ENCODE data around the gene GPR25. TPM values are rescaled to one million over a fixed set of nuclear protein-coding genes. Genes with fewer than 3 reads are reported as not detected.

Gene GPR25
- total and polyA plus RNA-seq, 10 donors = 0.09 to 3.6 (median 0.55) TPM; not detected in 2

- Histone ChIP-seq H3K4me3 (no peak overlapping the region), H3K4me1 (peaks cover 0 to 50% (median 11%) of the 10 kb centered on the region in 6 donors), H3K27ac (peak overlapping the region in 2 of 8 donors; percentile 21 to 37), H3K9me3 (no peaks in the 10 kb centered on the region), H3K36me3 (no peaks in the 10 kb centered on the region), H3K27me3 (replicated peaks in 1 of 7) (peaks cover 0 to 2% (median 0%) of the 10 kb centered on the region in 7 donors)
- 57 to 75% (median 67%) methylated on average over 5 of the region's 5 CpGs for WGBS, 5 donors
- peak; percentile 34 for DNase-seq
- TF ChIP-seq CTCF (IDR thresholded peaks at IDR 0.05 in 8 of 11, conservative IDR thresholded peaks at IDR 0.05 in 3 of 11) (no peak), POLR2A (IDR thresholded peaks at IDR 0.05) (no peak), POLR2AphosphoS5 (IDR thresholded peaks at IDR 0.05) (no peak)
- intact Hi-C loops (cut with DNase I; ENCODE audit: low total_unique reads) = no loop called here
These were observed 34.9 kb downstream of the GPR25 start for GRCh38 chr1:200907611-200908097.

GRCh38 chr1:200908191-200908868 lies 35.5 kb downstream of the GPR25 start:
- H3K36me3 ChIP-seq = no peaks in the 10 kb centered on the region
- 80 to 90% (median 84%) methylated on average over 6 of the region's 6 CpGs for WGBS, 5 donors
- H3K27me3 ChIP-seq (replicated peaks in 1 of 7) = no peaks in the 10 kb centered on the region
- H3K4me1 ChIP-seq = peaks cover 0 to 44% (median 8%) of the 10 kb centered on the region in 6 donors
- H3K27ac ChIP-seq = peak overlapping the region in 1 of 8 donors; percentile 37
- H3K9me3 ChIP-seq = no peaks in the 10 kb centered on the region
- peak; percentile 42 for DNase-seq
- H3K4me3 ChIP-seq = no peak overlapping the region
- TF ChIP-seq POLR2A (IDR thresholded peaks at IDR 0.05) (no peak), POLR2AphosphoS5 (IDR thresholded peaks at IDR 0.05) (no peak), CTCF (IDR thresholded peaks at IDR 0.05 in 8 of 11, conservative IDR thresholded peaks at IDR 0.05 in 3 of 11) (no peak)
- intact Hi-C loops (cut with DNase I; ENCODE audit: low total_unique reads) = no loop called here

- H3K4me3 ChIP-seq = no peak overlapping the region
- no peaks in the 10 kb centered on the region for H3K27me3 ChIP-seq (replicated peaks in 1 of 7)
- no peak overlapping the region for H3K27ac ChIP-seq
- 78 to 87% (median 79%) methylated on average over 4 to 5 of the region's 5 CpGs for WGBS, 5 donors
- H3K36me3 ChIP-seq = no peaks in the 10 kb centered on the region
- H3K4me1 ChIP-seq = peaks cover 0 to 41% (median 8%) of the 10 kb centered on the region in 6 donors
- peak; percentile 62 for DNase-seq
- no peaks in the 10 kb centered on the region for H3K9me3 ChIP-seq
- TF ChIP-seq POLR2A (IDR thresholded peaks at IDR 0.05) (no peak), POLR2AphosphoS5 (IDR thresholded peaks at IDR 0.05) (no peak), CTCF (IDR thresholded peaks at IDR 0.05 in 8 of 11, conservative IDR thresholded peaks at IDR 0.05 in 3 of 11) (no peak)
- intact Hi-C loops (cut with DNase I; ENCODE audit: low total_unique reads) = no loop called here
These were observed 36.3 kb downstream of the GPR25 start for GRCh38 chr1:200909071-200909470.

- Histone ChIP-seq H3K4me3 (no peak overlapping the region), H3K27ac (no peak overlapping the region), H3K36me3 (no peaks in the 10 kb centered on the region), H3K4me1 (peaks cover 0 to 38% (median 8%) of the 10 kb centered on the region in 6 donors), H3K9me3 (no peaks in the 10 kb centered on the region), H3K27me3 (replicated peaks in 1 of 7) (no peaks in the 10 kb centered on the region)
- no peak for TF ChIP-seq POLR2AphosphoS5 (IDR thresholded peaks at IDR 0.05)
- TF ChIP-seq POLR2A (IDR thresholded peaks at IDR 0.05) = no peak
- TF ChIP-seq CTCF (IDR thresholded peaks at IDR 0.05 in 8 of 11, conservative IDR thresholded peaks at IDR 0.05 in 3 of 11) = no peak
- no peak for DNase-seq
- intact Hi-C loops (cut with DNase I; ENCODE audit: low total_unique reads) = no loop called here
- 59 to 83% (median 80%) methylated on average over 4 of the region's 4 CpGs for WGBS, 5 donors
These were observed 37.0 kb downstream of the GPR25 start for GRCh38 chr1:200909757-200910239.

Data from spleen (tissue), 11 donors.